Measurements from ENCODE around the gene LGALS7. TPM values are rescaled to one million over a fixed set of nuclear protein-coding genes. Genes with fewer than 3 reads are reported as not detected.
"Not testable (repeated sequence)": the region's sequence is repeated elsewhere in the genome, so short reads cannot be mapped to it uniquely, and the experiment has no call there.

The LGALS7 gene
- total RNA-seq, 1 experiment from 2014 or later: not detected

DNA sequence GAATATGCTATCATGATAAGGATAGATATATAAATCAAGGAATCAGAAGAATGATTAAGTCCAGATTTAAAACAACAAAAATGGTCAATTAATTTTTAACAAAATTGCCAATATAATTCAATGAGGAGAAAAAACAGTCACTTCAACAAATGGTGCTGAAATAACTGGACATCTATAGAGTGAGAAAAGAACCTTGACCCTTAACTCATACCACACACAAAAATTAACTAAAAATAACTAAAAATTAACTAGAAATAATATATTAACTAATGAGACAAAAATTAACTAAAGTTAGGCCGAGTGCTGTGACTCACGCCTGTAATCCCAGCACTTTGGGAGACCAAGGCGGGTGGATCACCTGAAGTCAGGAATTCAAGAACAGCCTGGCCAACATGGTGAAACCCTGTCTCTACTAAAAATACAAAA lies 9.5 kb downstream of the LGALS7 start:
- Histone ChIP-seq H3K9me3 (ENCODE audit: control insufficient read depth, insufficient read depth, low read depth, low read length) (no peaks in the 10 kb centered on the region), H3K27me3 (ENCODE audit: control insufficient read depth, insufficient read depth, low read length) (no peaks in the 10 kb centered on the region), H3K36me3 (ENCODE audit: control insufficient read depth, insufficient read depth, low read length) (no peaks in the 10 kb centered on the region), H3K4me1 (ENCODE audit: control insufficient read depth, insufficient read depth, low read length) (no peaks in the 10 kb centered on the region), H3K27ac (ENCODE audit: low read length) (no peak overlapping the region), H3K4me3 (ENCODE audit: low read depth in 2 of 2, low read length in 2 of 2) (no peak overlapping the region)
- no TSS peak for BruUV-seq (replicated peaks)
- ATAC-seq (no peak), DNase-seq (ENCODE audit: low read depth, low spot score) (no peak)
- TF ChIP-seq SIN3A (IDR thresholded peaks at IDR 0.05; ENCODE audit: borderline replicate concordance, insufficient read depth, low read depth, low read length) (no peak), POLR2AphosphoS5 (IDR thresholded peaks at IDR 0.05; ENCODE audit: low read depth, low read length) (no peak), TCF7L2 (IDR thresholded peaks at IDR 0.05; ENCODE audit: low read depth, low read length) (no peak)
- TF ChIP-seq, protein P1, sequence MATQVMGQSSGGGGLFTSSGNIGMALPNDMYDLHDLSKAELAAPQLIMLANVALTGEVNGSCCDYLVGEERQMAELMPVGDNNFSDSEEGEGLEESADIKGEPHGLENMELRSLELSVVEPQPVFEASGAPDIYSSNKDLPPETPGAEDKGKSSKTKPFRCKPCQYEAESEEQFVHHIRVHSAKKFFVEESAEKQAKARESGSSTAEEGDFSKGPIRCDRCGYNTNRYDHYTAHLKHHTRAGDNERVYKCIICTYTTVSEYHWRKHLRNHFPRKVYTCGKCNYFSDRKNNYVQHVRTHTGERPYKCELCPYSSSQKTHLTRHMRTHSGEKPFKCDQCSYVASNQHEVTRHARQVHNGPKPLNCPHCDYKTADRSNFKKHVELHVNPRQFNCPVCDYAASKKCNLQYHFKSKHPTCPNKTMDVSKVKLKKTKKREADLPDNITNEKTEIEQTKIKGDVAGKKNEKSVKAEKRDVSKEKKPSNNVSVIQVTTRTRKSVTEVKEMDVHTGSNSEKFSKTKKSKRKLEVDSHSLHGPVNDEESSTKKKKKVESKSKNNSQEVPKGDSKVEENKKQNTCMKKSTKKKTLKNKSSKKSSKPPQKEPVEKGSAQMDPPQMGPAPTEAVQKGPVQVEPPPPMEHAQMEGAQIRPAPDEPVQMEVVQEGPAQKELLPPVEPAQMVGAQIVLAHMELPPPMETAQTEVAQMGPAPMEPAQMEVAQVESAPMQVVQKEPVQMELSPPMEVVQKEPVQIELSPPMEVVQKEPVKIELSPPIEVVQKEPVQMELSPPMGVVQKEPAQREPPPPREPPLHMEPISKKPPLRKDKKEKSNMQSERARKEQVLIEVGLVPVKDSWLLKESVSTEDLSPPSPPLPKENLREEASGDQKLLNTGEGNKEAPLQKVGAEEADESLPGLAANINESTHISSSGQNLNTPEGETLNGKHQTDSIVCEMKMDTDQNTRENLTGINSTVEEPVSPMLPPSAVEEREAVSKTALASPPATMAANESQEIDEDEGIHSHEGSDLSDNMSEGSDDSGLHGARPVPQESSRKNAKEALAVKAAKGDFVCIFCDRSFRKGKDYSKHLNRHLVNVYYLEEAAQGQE (IDR thresholded peaks at IDR 0.05; ENCODE audit: insufficient read depth in 1 of 2, low read depth in 2 of 2, low read length in 1 of 2): no peak
- POLR2A ChIA-PET: interaction anchor here (0.6 to 0.7 kb wide), 2 partner anchors 22 to 184 kb away, joined by 7 to 11 read pairs; no protein-coding TSS in a partner anchor
- in situ Hi-C loops (cut with HindIII; ENCODE audit: low pct_unique_long_range_greater_than_20kb, low sequenced_read_pairs): no loop called here
- intact Hi-C loops (cut with micrococcal nuclease; ENCODE audit: unreplicated experiment): no loop called here
- CTCF ChIA-PET: interaction anchor here (0.6 kb wide), 2 partner anchors 245 to 259 kb away, joined by 3 to 6 read pairs; no protein-coding TSS in a partner anchor

DNA sequence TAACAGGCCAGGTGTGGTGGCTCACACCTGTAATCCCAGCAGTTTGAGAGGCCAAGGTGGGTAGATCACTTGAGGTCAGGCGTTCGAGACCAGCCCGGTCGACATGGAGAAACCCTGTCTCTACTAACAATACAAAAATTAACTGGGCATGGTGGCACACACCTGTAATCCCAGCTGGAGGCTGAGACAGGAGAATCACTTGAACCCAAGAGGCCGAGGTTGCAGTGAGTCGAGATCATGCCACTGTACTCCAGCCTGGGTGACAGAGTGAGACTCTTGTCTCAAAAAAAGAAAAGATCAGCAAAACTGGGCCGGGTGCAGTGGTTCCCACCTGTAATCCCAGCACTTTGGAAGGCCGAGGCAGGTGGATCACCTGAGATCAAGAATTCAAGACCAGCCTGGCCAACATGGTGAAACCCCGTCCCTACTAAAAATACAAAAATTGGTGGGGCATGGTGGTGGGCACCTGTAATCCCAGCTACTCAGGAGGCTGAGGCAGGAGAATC lies 11.4 kb downstream of the LGALS7 start:
- H3K9me3 ChIP-seq (ENCODE audit: control insufficient read depth, insufficient read depth, low read depth, low read length); ATAC-seq; H3K27ac ChIP-seq (ENCODE audit: low read length); H3K27me3 ChIP-seq (ENCODE audit: control insufficient read depth, insufficient read depth, low read length); H3K4me3 ChIP-seq (ENCODE audit: low read depth in 2 of 2, low read length in 2 of 2); DNase-seq (ENCODE audit: low read depth, low spot score); H3K4me1 ChIP-seq (ENCODE audit: control insufficient read depth, insufficient read depth, low read length); BruUV-seq (replicated peaks); in situ Hi-C loops (cut with HindIII; ENCODE audit: low pct_unique_long_range_greater_than_20kb, low sequenced_read_pairs); intact Hi-C loops (cut with micrococcal nuclease; ENCODE audit: unreplicated experiment); H3K36me3 ChIP-seq (ENCODE audit: control insufficient read depth, insufficient read depth, low read length): not testable (repeated sequence)
- POLR2A ChIA-PET: interaction anchor here (0.6 to 1.0 kb wide), 3 partner anchors 19 to 242 kb away, joined by 4 to 15 read pairs (median 6); no protein-coding TSS in a partner anchor
- CTCF ChIA-PET: interaction anchor here (0.5 to 0.8 kb wide), 2 partner anchors 8 to 314 kb away, joined by 3 to 6 read pairs; no protein-coding TSS in a partner anchor

DNA sequence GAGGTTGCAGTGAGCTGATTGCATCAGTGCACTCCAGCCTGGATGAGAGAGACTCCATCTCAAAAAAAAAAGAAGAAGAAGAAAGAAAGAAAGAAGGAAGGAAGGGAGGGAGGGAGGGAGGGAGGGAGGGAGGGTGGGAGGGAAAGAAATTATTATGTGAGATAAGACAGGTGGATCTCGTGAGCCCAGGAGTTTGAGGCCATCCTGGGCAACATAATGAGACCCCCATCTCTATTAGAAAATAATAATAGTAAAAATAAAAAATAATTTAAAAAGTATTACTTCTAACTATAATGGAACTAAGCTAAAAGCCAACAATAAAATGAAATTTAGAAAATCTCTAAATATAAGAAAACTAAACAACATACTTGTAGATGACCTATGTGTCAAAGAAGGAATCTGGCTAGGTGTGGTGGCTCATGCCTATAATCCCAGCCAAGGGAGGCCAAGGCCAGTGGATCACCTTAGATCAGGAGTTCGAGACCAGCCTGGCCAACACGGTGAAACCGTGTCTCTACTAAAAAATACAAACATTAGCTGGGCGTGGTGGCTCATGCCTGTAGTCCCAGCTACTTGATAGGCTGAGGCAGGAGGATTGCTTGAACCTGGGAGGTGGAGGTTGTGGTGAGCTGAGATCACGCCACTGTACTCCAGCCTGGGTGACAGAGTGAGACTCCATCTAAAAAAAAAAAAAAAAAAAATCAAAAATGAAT lies 12.4 kb downstream of the LGALS7 start:
- H3K27me3 ChIP-seq (ENCODE audit: control insufficient read depth, insufficient read depth, low read length); H3K9me3 ChIP-seq (ENCODE audit: control insufficient read depth, insufficient read depth, low read depth, low read length); in situ Hi-C loops (cut with HindIII; ENCODE audit: low pct_unique_long_range_greater_than_20kb, low sequenced_read_pairs); H3K27ac ChIP-seq (ENCODE audit: low read length); BruUV-seq (replicated peaks); H3K36me3 ChIP-seq (ENCODE audit: control insufficient read depth, insufficient read depth, low read length); H3K4me1 ChIP-seq (ENCODE audit: control insufficient read depth, insufficient read depth, low read length); ATAC-seq; DNase-seq (ENCODE audit: low read depth, low spot score); H3K4me3 ChIP-seq (ENCODE audit: low read depth in 2 of 2, low read length in 2 of 2); intact Hi-C loops (cut with micrococcal nuclease; ENCODE audit: unreplicated experiment): not testable (repeated sequence)
- CTCF ChIA-PET: interaction anchor here (0.8 kb wide), 1 partner anchor 9 kb away, joined by 6 read pairs; no protein-coding TSS in a partner anchor
- POLR2A ChIA-PET: interaction anchor here (0.6 to 1.0 kb wide), 6 partner anchors 18 to 241 kb away, joined by 3 to 15 read pairs (median 6); no protein-coding TSS in a partner anchor
